Measurements from ENCODE around the gene LSM5.

GRCh38 chr7:32495298-32496051 is 5.3 kb upstream of the LSM5 start, which contains the start of gene AVL9:
- TF ChIP-seq CTCF (IDR thresholded peaks at IDR 0.05) (no peak), POLR2A (IDR thresholded peaks at IDR 0.05) (peak; percentile 36)
